GM12878 (cell line): ENCODE data around the gene DLEC1.
"Not testable (repeated sequence)": the region's sequence is repeated elsewhere in the genome, so short reads cannot be mapped to it uniquely, and the experiment has no call there.

Source experiments
- ATF7 ChIP-seq: fragments of 450-650 bp; IDR thresholded peaks from 2 replicates; pipeline ENCODE4 v1.6.1; 2016; ENCODE audit warnings: low read depth, mild to moderate bottlenecking
- CREB1 ChIP-seq: IDR thresholded peaks from 2 replicates; pipeline ENCODE4 v1.6.1; 2012; ENCODE audit warnings: low read depth, mild to moderate bottlenecking, inconsistent platforms
- EZH2 ChIP-seq: IDR thresholded peaks from 2 replicates; pipeline ENCODE4 v1.6.1; 2012; ENCODE audit warnings: low read depth, mild to moderate bottlenecking, control low read depth, inconsistent platforms, low read length, borderline replicate concordance; ENCODE audit not compliant: control insufficient read depth
- MTA3 ChIP-seq: IDR thresholded peaks from 2 replicates; pipeline ENCODE4 v1.6.1; 2012; ENCODE audit warnings: low read length, inconsistent platforms, borderline replicate concordance
- MYC ChIP-seq: IDR thresholded peaks from 2 replicates; pipeline ENCODE4 v1.6.1; 2011; ENCODE audit warnings: mild to moderate bottlenecking, low read length, moderate library complexity, inconsistent platforms; ENCODE audit not compliant: insufficient read depth, insufficient replicate concordance, insufficient read length, severe bottlenecking
- POLR2A ChIP-seq: IDR thresholded peaks from 2 replicates; pipeline ENCODE4 v1.6.1; 2011; ENCODE audit warnings: low read depth, mild to moderate bottlenecking, low read length
- RBBP5 ChIP-seq: fragments of 200-600 bp; sonication (generic); conservative IDR thresholded peaks from 2 replicates; pipeline ENCODE4 v1.6.1; 2016
- TF ChIP-seq, protein P1 (sequence below), 3 experiments: IDR thresholded peaks in 2 of 3; conservative IDR thresholded peaks in 1 of 3; 2 replicates each; pipeline ENCODE4 v1.5.1; 2011; ENCODE audit warnings: low read depth in 3 of 3, low read length in 3 of 3, mild to moderate bottlenecking in 3 of 3, control low read depth in 2 of 3, moderate library complexity in 2 of 3, inconsistent platforms in 1 of 3, mixed read lengths in 1 of 3; ENCODE audit not compliant: control insufficient read depth in 2 of 3, insufficient read depth in 1 of 3; ENCODE audit errors: extremely low read depth in 1 of 3
- TF ChIP-seq, protein P2 (sequence below): IDR thresholded peaks from 2 replicates; pipeline ENCODE4 v1.6.1; 2011; ENCODE audit warnings: low read depth, low read length, improper control_type of control experiment, borderline replicate concordance
- TF ChIP-seq, protein P3 (sequence below): IDR thresholded peaks from 2 replicates; pipeline ENCODE4 v1.6.1; 2011; ENCODE audit warnings: low read depth, mild to moderate bottlenecking, low read length, moderate library complexity, borderline replicate concordance; ENCODE audit errors: extremely low read depth

DNA sequence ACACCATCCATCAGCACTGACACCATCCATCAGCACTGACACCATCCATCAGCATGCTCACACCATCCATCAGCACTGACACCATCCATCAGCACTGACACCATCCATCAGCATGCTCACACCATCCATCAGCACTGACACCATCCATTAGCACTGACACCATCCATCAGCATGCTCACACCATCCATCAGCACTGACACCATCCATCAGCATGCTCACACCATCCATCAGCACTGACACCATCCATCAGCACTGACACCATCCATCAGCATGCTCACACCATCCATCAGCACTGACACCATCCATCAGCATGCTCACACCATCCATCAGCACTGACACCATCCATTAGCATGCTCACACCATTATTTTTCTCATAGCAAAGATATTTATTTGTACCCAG, 48.3 kb downstream of the DLEC1 start:
- TF ChIP-seq, protein P1, sequence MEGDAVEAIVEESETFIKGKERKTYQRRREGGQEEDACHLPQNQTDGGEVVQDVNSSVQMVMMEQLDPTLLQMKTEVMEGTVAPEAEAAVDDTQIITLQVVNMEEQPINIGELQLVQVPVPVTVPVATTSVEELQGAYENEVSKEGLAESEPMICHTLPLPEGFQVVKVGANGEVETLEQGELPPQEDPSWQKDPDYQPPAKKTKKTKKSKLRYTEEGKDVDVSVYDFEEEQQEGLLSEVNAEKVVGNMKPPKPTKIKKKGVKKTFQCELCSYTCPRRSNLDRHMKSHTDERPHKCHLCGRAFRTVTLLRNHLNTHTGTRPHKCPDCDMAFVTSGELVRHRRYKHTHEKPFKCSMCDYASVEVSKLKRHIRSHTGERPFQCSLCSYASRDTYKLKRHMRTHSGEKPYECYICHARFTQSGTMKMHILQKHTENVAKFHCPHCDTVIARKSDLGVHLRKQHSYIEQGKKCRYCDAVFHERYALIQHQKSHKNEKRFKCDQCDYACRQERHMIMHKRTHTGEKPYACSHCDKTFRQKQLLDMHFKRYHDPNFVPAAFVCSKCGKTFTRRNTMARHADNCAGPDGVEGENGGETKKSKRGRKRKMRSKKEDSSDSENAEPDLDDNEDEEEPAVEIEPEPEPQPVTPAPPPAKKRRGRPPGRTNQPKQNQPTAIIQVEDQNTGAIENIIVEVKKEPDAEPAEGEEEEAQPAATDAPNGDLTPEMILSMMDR (IDR thresholded peaks at IDR 0.05 in 2 of 3, conservative IDR thresholded peaks at IDR 0.05 in 1 of 3; ENCODE audit: control insufficient read depth in 2 of 3, extremely low read depth in 1 of 3, insufficient read depth in 1 of 3, low read depth in 3 of 3, low read length in 3 of 3), result not testable (repeated sequence)
- TF ChIP-seq ATF7, EZH2, RBBP5, POLR2A, MTA3, CREB1, MYC: not testable (repeated sequence)
- TF ChIP-seq, protein P2, sequence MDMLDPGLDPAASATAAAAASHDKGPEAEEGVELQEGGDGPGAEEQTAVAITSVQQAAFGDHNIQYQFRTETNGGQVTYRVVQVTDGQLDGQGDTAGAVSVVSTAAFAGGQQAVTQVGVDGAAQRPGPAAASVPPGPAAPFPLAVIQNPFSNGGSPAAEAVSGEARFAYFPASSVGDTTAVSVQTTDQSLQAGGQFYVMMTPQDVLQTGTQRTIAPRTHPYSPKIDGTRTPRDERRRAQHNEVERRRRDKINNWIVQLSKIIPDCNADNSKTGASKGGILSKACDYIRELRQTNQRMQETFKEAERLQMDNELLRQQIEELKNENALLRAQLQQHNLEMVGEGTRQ, result not testable (repeated sequence)
- TF ChIP-seq, protein P3, sequence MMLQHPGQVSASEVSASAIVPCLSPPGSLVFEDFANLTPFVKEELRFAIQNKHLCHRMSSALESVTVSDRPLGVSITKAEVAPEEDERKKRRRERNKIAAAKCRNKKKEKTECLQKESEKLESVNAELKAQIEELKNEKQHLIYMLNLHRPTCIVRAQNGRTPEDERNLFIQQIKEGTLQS, result not testable (repeated sequence)
